Left renal pelvis (tissue), 4 donors: Measurements from ENCODE around the gene NCBP3. TPM values are rescaled to one million over a fixed set of nuclear protein-coding genes. Genes with fewer than 3 reads are reported as not detected.
A peak's percentile ranks its signal among the peaks of the same experiment; 100 is the strongest.
"Not testable (repeated sequence)": the region's sequence is repeated elsewhere in the genome, so short reads cannot be mapped to it uniquely, and the experiment has no call there.

Experiments used
- DNase-seq, 4 donors: peaks; one replicate each; pipeline ENCODE4 v3.0.0-alpha.2; 2013; ENCODE audit warnings: low read depth in 4 of 4, low spot score in 3 of 4
- polyA plus RNA-seq, 4 donors: library from polyadenylated mRNA; unstranded; fragments of 120-200 nt; gene quantifications; one replicate each; pipeline ENCODE4 v1.2.1, GENCODE V29; 2013; ENCODE audit not compliant: insufficient read length in 4 of 4

Gene NCBP3
- polyA plus RNA-seq, 4 donors: 64.4 to 117 (median 82.1) TPM

DNA sequence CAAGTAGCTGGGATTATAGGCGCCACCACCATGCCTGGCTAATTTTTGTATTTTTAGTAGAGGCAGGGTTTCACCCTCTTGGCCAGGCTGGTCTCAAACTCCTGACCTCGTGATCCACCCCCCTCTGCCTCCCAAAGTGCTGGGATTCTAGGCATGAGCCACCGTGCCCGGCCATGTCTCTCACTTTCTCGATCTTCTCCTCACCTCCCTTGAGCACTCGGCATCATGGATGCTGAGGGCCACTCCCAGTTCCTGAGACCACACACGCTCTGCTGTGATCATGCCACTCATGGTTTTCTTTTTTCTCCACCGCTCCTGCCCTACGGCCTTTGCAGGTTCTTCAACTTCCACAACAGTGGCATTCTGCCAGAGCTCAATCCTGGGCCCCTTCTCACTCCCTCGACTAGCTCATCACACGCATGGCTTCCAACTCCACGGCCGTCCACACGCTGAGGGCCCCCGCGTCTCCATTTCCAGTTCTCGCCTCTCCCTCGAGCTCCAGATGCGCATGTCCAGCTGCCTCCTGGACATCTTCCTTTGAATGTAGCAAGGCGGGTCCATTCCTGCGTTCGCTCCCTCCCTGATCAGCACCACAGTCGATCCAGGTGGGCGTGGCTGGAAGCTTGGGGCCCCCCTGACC lies 5.5 kb upstream of the NCBP3 start:
- no peak for DNase-seq

DNA sequence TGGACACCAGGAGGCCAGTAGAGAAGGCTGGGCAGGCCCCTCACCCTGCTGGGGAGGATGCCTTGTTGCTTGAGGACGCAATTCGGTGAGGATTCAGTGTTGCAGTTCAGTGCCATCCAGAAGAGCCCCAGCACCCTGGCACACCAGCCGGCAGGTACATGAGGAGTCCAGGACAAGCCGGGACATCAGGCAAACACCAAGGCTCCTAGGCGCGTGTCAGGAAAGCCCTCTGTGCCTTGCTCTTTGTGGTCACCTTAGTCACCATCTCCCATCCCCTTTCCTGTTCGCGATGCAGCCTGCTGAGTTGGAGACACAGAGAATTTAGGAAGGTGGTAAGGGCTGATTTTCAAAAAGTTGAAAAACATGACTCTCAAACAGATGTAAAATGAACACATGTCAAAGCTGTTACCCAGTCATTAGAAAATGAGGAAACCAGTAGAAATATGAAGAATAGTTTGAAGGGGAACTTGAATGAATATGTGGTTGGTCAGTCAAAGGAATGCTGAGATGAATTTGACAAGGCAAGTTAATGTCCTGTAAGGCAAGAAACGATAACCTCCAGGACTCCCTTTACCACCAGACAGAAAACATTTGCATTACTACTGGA lies 2.3 kb upstream of the NCBP3 start:
- DNase-seq: no peak

DNA sequence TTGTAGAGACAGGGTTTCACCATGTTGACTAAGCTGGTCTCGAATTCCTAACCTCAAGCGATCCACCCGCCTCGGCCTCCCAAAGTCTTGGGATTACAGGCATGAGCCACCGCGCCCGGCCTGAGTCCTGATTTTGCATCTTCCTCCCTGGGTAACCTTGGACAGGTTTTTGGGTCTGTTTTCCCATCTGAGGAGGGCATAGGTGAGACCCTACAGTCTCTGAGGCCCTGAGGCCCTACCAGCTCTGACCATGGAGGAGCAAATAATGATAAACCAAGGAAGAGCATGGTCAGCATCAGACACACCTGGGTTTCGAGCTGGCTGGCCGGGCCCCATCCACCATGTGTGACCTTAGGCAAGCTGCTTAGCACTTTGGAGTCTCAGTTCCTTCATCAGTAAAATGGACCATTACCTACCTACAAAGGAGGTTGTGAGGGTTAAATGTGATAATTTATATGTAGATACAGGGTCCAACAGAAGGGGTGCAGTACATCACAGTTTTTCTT lies 1.2 kb upstream of the NCBP3 start:
- no peak for DNase-seq

DNA sequence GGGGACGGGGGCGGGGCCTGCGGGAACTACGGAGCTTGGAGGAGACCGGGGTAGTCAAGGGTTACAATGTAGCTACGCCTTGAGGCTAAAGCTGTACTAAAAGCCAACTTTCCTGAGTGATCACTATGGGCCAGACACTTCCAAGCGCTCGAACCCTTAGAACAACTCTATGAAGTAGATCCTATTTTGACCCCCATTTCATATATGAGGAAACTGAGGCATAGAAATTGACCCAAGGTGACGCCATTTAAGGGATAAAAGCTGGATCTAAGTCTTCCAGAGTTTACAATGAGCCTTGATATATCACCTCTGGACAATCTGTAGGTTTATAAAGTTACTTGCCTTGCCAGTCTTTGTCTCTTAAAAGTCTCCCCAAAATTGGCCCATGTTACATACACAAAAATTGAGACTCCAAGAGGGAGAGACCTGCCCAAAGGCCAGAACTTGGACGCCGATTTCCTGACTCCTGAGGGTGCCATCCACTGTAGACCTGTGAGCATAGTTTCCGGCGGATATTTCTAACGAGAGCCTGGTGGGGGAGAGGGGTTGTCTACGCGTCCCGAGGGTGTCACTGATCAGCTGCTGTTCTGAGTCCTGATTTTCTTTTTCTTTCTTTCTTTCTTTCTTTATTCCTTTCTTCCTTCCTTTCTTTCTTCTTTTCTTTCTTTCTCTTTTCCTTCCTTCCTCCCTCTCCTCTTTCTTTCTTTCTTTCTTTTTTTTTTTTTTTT lies 555 bp upstream of the NCBP3 start:
- DNase-seq: no peak

DNA sequence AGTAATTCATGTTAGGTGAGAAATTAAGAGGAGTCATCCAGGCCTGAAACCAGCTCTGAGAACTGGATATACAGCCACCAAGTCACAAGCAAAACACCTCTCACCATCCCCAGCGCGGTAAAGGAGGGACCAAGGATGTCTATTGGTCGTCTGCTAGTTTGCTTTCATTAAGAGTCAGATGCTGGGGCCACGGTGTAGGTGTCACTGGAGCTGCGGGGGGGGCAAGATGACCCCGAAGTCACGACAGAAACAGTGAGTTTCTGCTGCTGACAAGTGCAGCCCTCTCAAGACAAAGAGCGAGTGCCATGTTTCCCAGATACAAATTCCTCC lies 790 bp downstream of the NCBP3 start:
- peak in 1 of 4 donors; percentile 18 for DNase-seq

DNA sequence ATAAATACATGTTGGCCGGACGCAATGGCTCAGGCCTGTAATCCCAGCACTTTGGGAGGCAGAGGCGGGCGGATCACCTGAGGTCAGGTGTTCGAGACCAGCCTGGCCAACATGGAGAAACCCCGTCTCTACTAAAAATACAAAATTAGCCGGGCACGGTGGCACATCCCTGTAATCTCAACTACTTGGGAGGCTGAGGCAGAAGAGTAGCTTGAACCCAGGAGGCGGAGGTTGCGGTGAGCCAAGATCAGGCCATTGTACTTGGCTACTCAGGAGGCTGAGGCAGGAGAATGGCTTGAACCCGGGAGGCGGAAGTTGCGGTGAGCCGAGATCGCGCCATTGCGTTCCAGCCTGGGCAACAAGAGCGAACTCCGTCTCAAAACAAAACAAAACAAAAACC lies 1.5 kb downstream of the NCBP3 start:
- not testable (repeated sequence) for DNase-seq

DNA sequence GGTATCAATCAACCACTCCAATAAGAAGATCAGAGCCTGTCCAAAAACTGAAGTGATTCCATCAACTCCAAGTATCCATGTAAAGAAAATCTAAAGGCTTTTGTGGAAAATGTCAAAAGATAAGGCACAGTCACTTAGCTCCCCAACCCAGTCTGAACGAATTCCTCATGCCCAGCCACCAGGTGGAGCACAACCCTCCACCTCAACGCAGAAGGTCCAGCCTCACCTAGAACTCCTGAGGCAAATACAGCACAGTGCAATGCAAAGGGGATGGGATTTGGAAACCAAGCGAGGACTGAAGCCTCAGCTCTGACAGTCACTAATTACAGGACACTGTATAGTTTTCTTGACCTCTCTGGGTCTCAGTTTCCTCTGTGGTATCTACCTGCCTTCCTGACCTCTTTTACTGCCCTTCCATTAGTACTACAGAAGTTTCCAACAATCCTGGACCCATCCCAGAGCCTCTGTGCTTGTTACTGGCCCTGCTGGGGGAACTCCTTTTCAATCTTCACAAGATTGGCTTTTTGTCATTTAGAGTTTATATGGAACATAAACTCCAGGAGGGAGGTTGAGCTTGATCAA lies 2.0 kb downstream of the NCBP3 start:
- DNase-seq: no peak

DNA sequence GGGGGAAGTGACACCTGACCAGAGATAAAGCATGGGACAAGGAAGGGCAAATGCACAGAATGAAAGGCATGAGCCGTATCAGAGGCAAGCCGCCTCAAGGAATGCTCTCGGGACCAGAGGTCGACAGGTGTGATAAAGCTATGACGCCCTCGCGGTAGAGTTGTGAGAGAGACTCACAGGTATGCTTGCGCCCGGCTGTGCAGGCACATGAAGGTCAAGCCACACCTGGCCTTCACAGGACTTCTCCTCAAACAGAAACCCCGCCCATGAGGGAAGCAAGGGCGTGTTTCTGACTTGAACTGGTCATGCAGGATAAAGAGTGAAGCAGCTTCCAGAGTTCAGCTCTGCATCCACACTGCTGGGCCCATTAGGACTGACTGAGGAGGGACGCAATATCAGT lies 7.8 kb downstream of the NCBP3 start:
- DNase-seq: no peak

DNA sequence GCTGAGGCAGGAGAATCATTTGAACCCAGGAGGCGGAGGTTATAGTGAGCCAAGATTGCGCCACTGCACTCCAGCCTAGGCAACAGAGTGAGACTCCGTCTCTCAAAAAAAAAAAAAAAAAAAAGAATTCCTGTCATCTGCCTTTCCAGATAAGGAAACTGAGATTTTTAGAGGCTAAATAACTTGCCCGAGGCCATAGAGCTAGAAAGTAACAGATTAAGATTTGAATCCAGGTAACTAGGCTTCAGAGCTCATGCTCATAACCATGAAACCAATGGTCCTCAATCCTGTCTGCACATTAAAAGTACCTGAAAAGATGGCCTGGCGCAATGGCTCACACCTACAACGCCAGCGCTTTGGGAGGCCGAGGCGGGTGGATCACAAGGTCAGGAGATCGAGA lies 9.5 kb downstream of the NCBP3 start:
- DNase-seq: no peak

DNA sequence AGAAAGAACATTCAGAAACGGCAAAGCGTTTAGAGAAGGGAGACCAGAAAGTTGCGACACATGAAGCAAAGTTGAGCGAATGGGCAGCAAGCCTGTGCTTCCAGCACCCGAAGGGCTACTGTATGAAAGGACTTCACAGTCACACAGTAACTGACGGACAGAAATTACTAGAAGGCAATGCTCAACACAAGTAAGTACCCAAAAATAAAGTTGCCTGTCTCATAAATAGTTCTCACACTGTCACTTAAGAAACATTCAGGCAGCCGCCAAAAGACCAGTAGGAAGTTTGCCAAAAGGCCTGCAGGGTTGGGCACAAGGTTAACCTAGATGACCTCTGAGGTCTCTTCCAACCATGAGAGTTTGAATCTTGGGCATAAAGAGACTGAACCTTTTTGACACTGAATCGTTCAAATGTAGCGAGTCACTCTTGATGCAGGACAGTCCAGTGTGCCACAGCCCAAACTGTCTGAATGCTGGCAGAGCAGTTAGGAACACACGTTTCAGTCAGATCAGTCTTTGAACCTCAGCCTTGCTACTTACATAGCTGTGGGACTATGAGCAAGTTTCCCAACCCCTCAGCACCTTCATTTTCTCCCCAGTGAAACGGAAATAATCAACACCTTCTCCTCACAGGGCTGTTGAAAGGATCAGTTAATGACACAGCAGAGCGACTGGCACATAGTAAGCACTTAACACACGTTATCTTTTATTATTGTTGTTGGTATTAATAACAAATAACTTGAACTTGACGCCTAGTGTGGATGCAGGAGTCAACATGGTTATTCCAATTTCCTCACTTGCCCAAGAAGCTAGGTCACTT lies 10.4 kb downstream of the NCBP3 start:
- DNase-seq: no peak

DNA sequence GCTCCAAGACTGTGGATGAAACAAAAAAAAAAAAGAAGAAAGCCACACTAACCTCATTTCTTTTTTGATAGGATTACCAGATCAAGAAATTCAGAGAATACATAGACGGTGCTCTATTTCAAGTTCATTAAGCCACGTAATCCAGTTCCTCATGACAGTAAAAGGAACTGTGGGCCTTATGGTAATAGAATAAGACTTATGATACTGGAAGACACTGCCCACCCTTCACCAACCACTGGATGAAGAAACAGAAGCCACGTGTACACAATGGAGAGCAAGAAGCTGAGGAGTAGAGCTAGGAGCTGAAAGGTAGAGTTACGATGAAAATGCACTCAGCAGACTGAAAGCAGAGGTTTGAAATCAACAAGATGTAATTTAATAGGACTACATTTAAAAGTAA lies 11.2 kb downstream of the NCBP3 start:
- DNase-seq: no peak

DNA sequence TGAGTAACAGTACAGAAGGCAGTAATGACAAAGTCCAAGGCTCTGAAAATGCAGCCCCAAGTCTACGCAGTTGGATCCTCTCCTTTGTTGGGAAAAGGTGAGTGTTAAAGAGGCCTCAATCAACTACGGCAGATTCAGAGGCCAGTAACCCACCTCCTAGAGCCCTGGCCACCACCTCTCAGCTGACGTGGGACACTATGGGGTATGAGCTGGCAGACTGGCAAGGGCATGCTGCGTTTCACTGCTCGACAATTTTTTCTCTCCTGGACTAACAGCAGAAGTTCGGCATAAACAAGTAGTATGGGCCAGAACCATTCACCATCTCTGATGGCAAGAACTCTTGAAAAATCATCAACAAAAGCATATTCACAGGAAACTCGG lies 17.2 kb downstream of the NCBP3 start:
- no peak for DNase-seq

DNA sequence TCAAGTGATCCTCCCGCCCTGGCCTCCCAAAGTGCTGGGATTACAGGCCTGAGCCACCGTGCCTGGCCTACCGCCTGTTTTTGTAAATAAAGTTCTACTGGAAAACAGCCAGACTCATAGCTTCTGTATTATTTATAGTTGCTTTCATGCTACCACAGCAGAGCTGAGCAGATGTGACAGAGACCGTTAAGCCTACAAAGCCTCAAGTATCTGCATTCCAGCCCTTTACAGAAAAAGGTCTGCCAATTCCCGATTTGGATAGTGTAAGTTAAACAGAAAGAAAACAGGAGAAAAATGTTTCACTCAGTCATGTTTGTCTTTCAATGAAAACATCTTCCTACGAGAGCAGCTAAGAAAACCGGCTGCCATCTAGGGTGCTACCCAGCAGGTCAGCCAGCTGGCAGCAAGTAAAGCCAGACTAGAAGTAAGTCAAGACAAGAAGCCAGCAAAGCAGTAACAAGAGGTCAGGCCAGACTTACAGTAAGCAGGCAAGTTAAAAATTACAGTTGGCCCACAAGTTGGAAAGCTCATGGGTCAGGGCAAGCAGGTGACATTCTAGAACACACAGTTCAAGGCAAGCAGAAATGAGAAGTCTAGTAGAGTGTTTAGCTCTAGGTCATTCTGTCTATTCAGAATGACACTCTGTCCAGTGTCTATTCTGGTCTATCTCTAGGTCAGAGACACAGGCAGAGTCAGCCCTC lies 17.7 kb downstream of the NCBP3 start:
- DNase-seq: no peak

DNA sequence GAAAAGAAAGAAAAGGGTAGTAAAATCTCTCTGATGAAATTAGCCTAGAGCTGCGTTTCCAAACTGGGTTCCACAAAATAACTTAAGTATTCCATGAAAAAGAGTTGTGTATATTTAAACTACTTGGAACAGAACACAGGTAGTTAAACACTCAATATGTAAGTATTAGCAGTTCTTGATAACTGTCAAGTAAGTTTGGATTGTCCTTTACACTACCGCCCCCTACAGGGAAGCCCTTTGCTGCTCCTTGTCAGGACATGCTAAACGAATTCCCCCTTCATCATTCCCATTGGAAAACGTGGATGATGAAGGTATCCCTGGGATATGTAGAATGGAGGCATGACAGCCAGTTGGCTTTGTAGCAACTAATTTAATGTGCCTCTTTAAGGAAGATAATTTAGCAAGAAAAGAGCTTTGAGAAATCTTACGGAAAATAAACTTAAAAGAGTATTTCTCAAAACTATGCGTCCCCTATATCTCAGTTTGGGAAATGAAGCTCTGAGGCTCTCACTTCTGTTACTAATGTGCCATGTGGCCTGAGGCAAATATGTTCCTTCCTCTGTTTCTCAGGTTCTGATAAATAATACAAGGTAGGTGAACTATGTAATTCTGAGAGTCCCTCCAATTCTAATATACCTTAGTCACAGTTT lies 18.8 kb downstream of the NCBP3 start:
- no peak for DNase-seq

DNA sequence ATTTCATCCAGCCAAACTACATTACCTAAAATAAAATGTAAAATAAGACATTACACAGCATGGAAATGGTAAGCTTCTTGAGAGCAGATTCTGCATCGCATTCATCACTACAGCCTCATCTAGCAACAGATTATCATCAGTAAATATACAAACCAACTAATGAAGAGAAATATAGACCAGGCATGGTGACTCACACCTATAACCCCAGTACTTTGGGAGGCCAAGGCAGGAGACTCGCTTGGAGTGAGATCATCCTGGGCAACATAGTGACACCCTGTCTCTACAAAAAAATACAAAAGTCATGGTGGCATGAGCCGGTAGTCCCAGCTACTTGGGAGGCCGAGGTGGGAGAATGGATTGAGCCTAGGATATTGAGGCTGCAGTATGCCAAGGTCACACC lies 19.9 kb downstream of the NCBP3 start:
- DNase-seq: no peak

DNA sequence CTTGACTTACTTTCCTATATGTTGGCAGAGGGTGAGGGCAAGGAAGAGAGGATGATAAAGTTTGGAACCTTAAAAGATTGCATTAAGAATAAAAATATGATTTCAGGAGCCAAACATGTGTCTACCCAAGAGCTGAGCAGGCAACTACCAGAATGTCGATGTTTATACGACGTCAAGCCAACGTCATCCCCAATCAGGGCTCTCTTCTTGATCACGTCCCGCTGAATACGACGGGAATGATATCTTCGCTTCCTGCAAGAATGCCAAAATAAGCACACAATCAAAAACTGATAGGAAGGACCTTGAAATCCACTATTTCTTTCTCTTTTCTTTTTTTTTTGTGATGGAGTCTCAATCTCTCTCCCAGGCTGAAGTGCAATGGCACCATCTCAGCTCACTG lies 24.9 kb downstream of the NCBP3 start:
- DNase-seq: no peak

DNA sequence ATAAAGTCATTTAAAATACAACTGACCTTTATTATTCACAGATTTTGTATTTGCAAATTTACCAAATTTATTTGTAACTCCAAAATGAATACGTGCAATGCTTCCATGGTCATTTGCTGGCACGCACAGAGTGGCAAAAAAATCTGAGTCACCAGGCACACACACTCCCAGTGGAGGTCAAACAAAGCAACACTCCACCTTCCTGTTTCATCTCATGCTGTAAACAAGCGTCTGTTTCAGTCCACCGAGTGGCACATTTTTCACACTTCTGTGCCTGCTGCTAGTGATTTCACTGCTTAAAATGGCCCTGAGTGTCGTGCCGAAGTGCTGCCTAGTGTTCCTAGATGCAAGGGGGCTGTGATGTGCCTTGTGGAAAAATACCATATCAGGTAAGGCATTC lies 27.3 kb downstream of the NCBP3 start:
- DNase-seq: no peak

DNA sequence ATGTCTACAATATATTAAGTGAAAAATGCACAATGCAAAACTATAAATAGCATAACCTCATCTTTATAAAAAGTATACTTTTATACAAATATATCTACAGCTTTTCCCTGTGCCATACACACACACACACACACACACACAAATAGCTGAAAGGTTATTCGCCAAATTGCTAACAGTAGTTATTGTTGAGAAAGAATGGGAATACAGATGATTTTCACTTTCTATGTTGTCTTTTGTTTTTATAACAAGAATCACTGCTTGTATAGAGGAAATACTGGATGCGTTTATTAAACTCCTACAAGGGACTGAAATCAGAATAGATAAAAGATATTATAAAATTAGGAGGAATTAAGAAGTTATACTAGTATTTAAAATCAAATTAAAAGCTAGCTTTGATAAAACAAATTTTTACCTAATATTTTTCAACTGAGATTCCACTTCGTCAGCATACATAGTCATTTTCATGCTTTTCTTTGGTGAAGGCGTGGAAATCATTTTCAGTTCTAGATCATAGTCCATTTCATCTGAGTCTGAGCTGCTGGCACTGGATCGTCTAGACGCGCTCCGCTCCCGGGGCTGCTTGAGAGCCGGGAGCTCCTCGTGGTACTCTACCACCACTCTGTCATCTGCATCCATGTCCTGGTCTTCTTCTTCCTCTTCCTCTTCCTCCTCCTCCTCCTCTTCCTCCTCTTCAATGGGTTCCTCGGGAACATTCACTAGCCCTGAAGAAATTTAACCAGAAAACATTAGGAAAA lies 28.0 kb downstream of the NCBP3 start:
- DNase-seq: no peak

DNA sequence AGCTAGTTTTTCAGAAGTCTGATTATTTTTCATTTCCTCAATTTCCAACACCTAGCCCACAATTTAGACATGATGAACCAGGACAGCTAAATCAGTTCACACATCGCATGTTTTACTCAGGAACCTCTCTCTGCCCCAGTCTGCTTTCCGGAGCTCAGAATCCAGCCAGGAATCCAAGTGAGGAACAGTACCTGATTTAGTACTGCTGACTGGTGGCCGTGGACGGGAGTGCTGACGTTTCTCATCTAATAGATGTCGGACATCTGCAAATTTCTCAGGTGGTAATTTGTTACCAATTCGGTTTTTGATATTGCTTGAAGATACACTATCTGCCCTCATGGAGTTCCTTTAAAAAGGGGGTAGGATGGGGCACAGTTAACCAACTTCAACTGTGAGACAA lies 30.1 kb downstream of the NCBP3 start:
- DNase-seq: no peak
